Stimulated activated CD4-positive, alpha-beta T cell treated with anti-CD3 and anti-CD28 coated beads, Interleukin-1b, Interleukin-23, amount 100 ng/mL, for 48 hours (primary cell): Measurements from ENCODE around the gene MZB1.
A peak's percentile ranks its signal among the peaks of the same experiment; 100 is the strongest.
"Not testable (repeated sequence)": the region's sequence is repeated elsewhere in the genome, so short reads cannot be mapped to it uniquely, and the experiment has no call there.

ENCODE experiments used
- DNase-seq: peaks from one replicate; pipeline ENCODE4 v3.0.0-alpha.2; 2020

The MZB1 gene

DNA sequence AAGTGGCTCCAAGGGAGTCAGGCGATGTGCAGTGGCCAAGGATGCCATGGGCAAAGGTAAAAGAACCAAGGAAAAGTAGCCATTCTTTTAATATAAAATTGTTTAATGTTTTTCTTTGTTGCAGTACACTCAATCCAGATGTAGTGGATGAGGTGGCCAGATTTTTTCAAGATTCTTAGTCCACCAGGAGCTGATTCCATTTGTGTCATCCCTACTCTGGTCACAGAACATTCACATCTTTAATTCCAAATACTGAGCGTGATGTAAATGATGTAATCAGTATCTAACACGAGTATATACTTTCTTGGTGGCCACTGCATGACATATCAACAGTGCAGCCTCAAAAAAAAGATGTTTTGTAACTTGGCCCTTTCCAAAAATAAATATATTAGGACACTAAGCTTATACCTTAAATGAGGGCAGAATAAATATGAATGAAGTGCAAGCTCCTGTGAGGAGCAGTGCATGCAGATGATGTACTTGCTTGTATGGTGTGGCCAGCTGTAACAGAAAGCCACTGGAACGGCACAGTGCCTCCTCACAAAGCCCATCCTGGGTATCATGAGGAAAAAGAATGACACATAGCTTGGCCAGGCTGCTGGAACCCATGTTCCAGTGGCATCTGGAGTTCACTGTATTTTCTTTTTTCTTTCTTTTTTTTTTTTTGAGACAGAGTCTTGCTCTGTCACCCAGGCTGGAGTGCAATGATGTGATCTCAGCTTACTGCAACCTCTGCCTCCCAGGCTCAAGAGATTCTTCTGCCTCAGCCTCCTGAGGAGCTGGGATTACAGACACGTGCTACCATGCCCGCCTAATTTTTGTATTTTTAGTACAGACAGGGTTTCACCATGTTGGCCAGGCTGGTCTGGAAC, 20.6 kb upstream of the MZB1 start:
- no peak for DNase-seq

DNA sequence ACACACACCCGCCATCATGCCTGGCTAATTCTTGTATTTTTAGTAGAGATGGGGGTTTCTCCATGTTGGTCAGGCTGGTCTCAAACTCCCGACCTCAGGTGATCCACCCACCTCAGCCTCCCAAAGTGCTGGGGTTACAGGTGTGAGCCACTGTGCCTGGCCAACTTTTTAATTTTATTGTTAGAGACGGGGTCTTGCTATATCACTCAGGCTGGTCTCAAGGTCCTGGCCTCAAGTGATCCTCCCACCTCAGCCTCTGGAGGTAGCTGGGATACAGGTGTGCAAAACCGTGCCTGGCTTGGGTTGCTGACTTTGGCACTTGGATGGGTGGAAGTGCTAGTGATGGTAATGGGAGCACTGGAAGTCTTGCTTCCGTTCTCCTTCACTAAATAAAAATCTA, 19.4 kb upstream of the MZB1 start:
- DNase-seq, result not testable (repeated sequence)

DNA sequence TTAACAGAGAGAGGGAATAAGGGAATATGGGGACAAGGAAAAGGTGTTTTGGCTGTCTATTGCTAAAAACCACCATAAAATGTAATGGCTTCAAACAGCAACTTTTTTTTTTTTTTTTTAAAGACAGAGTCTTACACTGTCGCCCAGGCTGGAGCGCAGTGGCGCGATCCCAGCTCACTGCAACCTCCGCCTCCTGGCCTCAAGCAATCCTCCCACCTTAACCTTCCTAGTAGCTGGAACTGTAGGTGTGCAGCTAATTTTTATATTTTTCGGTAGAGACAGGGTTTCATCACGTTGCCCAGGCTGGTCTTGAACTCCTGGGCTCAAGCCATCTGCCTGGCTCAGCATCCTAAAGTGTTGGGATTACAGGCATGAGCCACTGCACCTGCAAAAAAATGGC, 18.5 kb upstream of the MZB1 start:
- no peak for DNase-seq

DNA sequence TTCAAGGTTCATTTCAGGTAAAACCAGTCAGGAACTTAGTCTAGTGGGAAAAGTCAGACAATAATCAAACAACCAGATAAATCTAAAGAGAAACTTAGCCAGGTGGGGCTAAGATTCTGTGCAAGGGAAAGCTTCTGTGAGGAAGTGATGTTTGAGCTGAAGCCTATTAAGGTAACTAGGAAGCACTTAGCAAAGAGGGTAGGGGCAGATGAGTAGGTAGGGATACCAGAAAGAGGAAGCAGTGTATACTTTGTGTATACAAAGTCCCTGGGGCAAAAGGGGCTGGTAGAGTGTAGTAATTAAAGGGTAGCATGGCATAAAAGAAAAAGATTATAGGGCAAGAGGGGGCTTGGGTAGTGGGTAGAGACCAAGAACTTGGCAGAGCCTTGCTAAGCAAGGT, 17.8 kb upstream of the MZB1 start:
- no peak for DNase-seq

DNA sequence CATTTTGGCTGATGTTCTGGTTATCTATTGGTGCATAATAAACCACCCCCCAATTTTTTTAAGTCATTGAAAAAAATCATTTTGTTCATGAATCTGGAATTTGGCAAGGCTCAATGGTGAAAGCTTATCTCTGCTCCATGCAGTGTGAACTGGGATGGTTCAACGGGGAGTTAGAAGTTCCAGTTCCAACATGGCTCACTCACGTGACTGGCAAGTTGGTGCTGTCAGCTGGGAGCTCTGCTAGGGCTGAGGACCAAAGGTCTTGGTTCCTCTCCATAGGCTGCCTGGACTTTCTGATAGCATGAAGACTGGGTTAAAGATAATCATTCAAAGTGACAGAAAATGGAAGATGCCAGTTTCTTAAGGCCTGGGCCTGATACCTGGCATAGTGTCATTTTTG, 17.2 kb upstream of the MZB1 start:
- no peak for DNase-seq

DNA sequence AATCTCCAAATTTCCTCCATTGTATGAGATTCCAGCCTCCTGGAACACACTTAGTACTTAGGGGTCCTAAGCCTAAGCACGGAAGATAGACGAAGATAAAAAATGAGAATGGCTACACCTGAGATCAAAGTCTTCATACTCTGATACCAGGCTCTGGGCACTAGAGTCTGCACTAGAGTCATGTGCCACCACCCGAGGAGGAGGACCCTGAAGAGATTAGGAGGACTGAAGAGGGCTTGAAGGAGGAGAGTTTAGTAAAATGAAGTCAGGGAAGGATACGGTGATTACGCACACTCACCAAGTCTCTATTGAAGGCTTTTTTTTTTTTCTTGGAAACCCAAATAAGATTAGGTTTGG, 14.7 kb upstream of the MZB1 start:
- DNase-seq, result no peak

DNA sequence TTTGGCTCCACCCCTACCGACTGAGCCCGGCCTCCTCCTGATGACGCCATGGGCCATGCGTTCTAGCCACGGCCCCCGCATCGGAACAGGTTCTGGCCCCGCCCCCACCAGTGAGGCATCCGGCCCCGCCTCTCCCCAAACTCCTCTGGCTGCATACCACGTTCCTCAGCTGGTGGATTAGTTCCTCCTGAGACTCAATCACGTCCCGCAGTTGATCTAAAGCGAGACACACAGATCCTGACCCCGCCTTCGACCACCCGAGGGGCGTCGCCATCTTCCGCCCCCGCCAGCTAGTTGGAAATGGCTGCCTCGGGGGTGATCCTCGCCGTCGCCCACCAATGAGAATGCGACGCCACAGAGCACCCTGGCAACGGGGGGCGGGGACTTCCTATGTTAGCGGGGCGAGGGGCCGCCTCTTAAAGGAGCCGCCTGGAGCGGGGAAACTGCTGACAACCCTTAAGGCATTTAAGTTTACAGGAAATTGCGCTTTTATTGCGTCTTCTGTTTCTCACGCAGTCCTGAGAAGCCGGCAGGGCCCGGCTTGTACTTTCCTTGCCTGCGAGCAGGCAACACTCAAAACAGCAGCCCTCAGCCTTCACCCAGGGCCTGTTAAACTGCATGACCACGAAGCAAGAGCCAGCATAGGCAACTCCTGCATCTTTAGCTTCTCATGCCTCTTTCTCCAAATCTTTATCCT, 14.2 kb upstream of the MZB1 start, which contains the start of gene SPATA24:
Gene SPATA24, minus strand, starts transcription at position 303 of the 697 bp plus-strand sequence. Its CDS starts 29 bp downstream, at position 274.
- peak; percentile 99 for DNase-seq

DNA sequence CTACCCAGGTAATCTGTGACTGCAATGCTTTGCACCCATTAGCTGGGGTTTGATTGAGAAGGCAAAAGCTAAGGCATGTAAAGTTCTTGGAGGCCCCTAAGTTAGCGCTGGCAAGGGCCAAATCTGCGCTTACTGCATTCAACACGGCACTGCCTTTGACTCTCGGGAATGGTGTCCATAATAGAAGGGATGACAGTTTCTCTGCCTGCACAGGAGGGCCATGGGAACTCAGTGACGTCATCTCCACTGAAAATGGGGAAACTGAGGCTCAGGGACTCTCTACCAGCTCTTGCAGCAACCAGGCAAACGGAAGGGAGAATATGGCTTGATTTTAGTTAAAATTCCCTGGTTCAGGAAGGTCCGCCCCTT, 13.7 kb upstream of the MZB1 start:
- no peak for DNase-seq

DNA sequence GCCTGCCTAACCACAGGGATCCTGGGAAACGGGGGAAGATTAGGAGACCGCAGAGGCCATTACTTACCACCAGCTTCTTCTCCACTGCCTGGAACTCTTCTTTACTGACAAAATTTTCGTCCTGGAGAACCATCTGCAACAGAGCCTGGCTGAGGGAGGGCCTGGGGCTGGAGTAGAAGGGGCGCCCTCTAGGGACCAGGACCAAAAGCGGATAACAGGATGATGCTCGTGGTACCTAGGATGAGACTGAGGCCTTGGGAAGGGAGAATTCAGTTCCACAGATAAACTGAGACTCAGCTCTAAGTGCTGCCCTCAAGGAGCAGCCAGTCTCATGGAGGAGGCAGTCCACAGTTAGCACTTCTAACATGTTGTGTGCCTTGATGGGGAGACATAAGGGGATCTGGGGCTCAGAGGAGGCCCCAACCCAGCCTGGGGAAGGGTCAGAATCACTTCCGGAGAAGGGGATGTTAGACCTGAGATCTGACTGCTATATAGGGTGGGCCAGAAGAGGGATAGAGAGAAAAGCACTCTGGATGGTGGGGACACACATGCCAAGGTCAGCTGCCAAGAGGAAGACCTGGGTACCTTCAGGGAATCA, 12.9 kb upstream of the MZB1 start:
- no peak for DNase-seq

DNA sequence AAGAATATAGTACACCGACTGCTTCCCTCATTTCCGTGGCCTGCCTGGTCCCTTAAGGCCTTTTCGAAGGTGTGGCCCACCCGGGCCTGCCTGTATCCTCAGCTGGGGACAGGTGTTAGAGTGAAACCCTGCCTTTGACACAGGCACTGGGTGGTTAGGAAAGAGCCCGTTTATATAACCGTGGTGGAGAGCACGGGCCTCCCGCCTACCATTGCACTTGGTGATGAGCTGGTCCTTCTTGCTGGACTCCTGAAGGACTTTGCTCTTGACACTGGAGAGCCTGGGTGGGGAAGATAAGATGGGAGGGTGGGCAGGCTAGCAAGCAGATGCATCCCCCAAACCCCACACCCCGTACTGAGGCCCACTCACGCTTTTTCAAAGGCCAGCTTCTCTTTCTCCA, 11.8 kb upstream of the MZB1 start:
- no peak for DNase-seq

DNA sequence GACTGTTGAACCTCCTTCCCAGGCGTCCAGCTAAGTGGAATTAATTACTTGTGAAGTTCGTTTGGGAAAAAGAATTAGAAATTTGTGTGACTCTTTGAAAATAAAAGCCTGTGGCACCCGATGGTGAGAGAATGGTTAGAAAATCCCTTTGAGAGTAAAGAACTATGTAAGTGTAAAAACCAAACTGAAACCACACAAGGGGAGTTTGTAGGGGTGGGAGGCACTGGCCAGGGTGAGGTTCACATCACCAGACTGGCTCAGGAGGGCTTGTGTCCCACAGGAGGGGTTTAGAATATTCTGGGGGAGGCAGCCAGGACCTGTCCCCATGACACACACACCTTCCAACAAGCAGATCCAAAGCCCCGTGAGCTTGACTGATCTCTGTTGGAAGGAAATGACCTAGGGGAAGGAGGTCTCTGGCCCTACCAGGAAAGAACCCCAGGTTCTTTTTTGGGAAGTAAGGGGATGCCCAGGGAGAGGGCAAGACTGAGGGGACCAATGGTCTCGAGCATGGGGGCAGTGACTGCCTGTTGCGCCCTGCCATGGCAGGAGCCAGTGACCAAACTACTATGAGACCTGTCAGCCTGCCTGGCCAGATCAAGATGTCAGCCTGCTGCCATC, 9.9 kb upstream of the MZB1 start:
- DNase-seq, result no peak

DNA sequence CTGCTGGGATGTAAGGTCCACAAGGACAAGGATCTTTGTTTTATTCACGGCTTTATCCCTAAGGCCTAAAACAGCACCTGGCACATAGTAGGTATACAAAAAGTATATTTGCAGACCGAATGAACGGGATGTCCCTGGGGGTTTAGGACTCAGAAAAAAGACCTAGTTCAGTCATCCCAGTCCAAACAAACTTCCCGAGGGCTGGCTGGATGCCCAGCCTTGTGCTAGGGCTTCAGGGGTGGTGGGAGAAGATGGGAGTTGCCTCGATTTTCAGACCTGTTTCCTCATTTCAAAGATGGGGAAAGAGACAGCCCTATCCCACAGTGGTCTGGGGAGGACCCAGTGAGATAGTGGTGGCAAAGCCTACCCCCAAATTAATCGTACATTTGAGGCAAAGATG, 8.2 kb upstream of the MZB1 start:
- DNase-seq, result no peak

DNA sequence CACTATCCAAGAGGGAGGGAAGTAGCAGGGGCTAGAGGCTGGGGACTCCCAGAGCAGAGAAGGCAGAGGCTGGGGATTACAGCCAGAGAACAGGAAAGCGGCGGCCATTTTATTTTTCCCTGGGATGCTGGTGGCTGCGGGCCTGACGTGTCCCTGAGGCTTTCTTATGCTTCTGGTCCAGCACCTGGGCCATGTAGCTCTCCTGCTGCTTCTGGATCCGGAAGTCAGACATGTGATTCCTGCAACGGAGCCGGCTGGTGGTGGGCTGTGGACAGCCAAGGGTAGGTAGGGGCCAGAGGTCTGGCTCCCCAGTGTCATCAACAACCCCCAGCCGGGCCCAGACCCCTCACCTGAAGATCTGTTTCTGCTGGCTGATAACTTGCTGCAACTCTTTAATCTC, 7.0 kb upstream of the MZB1 start:
- DNase-seq, result no peak

DNA sequence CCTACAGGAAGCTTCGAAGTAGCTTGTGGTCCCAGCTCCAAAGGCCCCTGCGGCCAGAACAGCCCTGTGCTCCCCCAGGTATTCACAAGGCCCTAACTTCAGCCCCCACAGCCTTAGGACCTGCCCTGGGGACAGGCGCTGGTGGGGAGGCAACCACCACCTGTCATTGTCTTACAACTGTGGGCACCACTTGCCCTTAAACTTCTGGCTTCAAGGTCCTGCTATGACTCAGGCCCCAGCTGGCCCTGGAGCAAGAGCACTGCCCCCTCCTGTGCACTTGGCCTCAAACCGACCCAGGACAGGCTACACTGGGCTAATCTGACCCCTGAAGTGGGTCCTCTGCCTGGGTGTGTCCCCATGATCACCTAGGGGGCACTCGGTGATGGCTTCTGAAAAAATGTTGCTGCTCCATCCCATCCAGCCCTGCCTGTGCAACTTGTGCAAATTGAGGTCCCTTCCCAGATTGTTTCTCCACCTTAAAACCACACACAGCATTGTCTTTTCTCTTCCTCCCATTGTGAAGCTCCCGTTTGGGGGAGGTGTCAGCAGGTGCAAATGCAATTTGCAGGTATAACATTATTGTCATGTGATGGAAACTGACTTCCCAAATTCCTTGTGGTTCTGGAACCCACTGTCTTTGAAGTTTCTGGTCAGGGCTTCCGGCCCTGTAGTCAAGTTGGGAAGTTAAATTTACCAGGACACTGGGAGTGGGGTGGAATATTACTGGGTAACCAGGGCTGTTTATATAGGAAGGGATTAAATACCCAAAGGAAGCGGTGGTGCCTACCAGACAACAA, 6.3 kb upstream of the MZB1 start:
- no peak for DNase-seq

DNA sequence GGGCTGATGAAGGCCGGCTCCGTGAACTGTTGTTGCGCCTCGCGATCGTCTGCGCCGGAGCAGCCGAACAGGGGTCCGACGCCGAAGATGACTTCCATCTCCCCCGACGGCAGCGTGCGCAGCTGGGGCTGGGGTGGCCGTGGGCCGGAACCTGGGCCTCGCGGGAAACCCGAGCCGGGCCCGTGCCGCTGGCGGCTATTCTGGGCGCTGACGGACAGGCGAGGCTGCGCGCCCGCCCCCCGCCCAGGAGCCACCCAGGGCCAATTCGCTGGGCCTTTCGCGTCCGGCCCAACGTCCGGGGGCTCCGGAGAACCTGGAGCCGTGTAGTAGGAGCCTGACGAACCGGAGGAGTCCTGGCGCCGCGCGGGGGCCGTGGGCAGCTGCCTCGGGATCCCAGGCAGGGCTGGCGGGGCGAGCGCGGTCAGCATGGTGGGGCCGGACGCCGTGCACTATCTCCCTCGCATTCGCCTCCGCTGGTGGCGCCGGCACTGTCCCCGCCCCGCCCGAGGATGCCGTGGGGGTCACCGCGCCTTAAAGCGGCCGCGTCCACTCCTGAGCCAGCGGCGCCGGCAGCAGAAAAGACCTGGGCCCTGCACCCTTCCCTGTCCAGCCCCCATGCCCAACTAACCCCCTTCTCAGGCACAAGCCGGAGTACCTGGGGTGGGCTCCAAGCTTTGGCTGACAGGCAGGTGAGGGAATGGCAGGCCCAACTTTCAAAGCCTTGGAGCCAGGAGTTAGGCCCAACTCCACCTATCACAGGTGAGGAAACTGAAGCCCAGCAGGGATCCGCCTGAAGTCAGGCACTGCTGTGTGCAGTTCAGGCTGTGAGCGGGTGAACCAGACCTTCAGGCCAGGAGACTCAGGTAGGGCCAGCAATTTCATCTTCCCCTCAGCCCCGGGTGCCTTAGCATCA, 5.2 kb upstream of the MZB1 start, which contains the start of gene PROB1:
Gene PROB1, minus strand, starts transcription at position 451 of the 913 bp plus-strand sequence. Its CDS starts 23 bp downstream, at position 428.
- DNase-seq, result no peak

DNA sequence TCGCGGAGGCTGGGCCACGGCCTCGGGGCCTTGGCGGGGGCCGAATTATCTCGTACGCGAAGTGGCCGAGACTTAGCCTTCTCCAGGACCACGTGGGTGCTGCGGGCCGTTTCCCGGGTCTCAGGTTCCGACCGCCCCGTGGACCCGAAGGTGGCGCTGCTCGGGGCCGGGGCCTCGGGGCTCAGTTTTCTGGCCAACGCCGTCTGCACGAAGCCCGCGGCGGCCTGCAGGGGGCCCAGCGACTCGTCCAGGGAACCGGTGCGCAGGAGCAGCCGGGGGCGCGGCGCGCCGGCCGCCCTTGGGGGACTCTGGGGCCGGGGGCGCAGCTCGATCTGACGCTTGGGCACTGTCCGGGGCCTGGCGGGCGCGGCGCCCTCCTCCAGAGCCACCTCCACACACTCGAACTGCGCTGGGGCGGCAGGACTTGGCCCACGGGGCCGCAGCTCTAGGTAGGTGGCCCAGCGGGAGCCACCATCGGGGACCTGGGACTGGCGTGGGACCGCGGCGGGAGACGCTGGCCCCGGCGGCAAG, 4.5 kb upstream of the MZB1 start:
- DNase-seq, result no peak

DNA sequence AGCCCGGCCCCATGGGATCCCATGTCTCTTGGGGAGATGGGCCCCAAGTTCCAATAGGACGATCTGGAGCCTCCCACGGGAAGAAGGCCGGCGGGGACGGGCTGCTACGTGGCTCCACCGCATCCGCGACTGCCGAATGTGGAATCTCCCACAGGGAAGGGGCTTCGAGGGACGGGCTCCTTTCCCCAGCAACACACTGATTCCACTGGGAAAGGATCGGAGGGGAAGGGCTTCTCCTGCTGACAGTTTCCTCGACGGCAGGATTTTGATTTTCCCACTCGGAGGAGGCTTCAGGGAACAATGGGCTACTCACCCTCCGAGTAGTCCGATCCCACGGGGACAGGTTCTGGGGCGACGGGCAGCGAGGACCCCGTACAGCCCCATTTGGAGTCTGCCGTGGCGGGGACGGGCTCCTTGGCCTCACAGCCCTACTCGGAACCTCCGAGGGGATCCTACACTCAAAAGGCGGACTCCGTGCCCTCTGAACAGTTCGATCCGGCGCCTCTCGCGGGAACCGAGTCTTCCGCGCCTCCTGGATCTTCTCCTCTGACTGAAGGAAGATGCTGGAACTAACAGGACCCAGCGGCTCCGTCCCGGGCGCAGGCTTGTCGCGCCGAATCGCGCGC, 3.9 kb upstream of the MZB1 start:
- no peak for DNase-seq

DNA sequence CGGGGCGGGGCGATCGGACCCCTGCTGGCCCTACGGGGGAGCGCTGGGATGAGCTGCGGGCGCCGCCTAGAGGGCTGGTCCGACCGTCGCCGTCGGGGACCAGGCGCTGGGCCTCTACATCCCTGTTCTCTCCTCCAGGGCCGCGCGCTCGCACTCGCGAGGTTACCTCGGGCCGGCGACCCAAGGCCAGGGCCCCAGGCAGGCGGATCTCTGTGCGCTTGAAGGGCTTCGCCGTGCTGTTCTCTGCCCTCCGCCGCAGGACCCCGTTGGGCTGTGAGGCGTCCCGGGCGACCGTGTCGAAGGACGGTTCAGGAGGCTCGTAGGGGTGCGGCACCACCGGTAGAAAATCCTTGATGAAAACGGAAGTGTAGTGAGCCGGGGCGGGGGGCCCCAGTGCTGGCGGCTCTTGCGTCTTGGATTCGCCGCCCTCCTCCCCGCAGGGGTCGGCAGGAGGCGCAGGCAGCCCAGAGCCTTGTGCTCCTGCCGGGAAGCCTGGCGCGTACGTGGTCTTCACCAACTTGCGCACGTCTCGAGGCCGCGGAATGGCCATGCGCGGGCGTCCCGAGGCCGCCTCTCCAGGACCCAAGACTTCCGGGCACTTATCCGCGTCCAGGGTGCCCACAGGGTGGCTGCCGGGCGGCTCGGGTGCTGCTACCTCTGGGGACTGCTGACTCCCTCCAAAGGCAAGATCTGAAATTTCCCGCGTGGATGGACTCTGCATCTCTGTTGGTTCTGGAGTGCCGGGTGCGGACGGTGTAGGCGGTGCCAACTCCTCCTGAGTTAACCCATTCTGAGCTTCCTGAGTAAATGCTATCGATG, 3.2 kb upstream of the MZB1 start:
- peak; percentile 88 for DNase-seq

DNA sequence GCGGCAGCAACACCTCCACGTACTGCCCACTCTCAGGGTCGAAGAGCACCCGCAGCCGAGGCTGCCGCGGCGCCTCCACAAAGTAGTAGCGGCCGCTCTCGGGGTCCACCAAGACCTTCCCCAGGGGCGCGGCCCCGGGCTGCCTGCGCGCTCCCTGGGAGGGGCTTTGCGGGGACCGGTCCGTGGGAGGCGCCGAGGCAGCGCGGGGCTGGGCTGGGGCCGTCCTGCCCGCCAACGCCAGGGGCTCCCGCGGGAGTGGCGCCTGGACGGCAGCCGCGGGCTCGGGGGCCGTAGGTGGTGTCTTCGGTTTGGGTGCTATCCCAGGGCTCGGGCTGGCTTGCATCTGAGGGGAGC, 2.6 kb upstream of the MZB1 start:
- no peak for DNase-seq
